Neural progenitor cell (in vitro differentiated cells): ENCODE results near the gene VWA2. TPM values are rescaled to one million over a fixed set of nuclear protein-coding genes. Genes with fewer than 3 reads are reported as not detected.

Experiments used
- DNase-seq: peaks from one replicate; pipeline ENCODE4 v3.0.0-alpha.2; 2016; ENCODE audit warnings: low spot score
- H2AFZ ChIP-seq: fragments of 200-600 bp; sonication (generic); replicated peaks from 2 replicates; pipeline ENCODE4 v1.6.1; 2016; ENCODE audit warnings: antibody characterized with exemption
- H3F3A ChIP-seq: fragments of 200-600 bp; sonication (generic); 2 replicates; pipeline ENCODE4 v1.6.1; 2016; ENCODE audit warnings: antibody characterized with exemption, low read depth
- H3K27ac ChIP-seq: fragments of 200-600 bp; sonication (generic); 2 replicates; pipeline ENCODE4 v1.5.1; 2016; ENCODE audit warnings: mild to moderate bottlenecking
- H3K27me3 ChIP-seq: fragments of 200-600 bp; sonication (generic); 2 replicates; pipeline ENCODE4 v1.6.1; 2016; ENCODE audit warnings: mild to moderate bottlenecking, moderate library complexity
- H3K36me3 ChIP-seq: fragments of 200-600 bp; sonication (generic); 2 replicates; pipeline ENCODE4 v1.5.1; 2016
- H3K4me1 ChIP-seq: fragments of 200-600 bp; sonication (generic); 2 replicates; pipeline ENCODE4 v1.6.1; 2016; ENCODE audit warnings: mixed run types
- H3K4me2 ChIP-seq: fragments of 200-600 bp; sonication (generic); 2 replicates; pipeline ENCODE4 v1.6.1; 2016
- H3K4me3 ChIP-seq: fragments of 200-600 bp; sonication (generic); 2 replicates; pipeline ENCODE4 v1.5.1; 2016
- H3K79me2 ChIP-seq: fragments of 200-600 bp; sonication (generic); 2 replicates; pipeline ENCODE4 v1.6.1; 2016; ENCODE audit warnings: low read depth
- H3K9ac ChIP-seq: fragments of 200-600 bp; sonication (generic); 2 replicates; pipeline ENCODE4 v1.6.1; 2016
- H3K9me3 ChIP-seq: fragments of 200-600 bp; sonication (generic); 2 replicates; pipeline ENCODE4 v1.5.1; 2016; ENCODE audit warnings: low read depth
- H4K20me1 ChIP-seq: fragments of 200-600 bp; sonication (generic); 2 replicates; pipeline ENCODE4 v1.6.1; 2016; ENCODE audit warnings: low read depth
- H3K27ac Mint-ChIP-seq: 3 replicates; pipeline ENCODE4 v1.8.0; 2021; ENCODE audit warnings: mixed read lengths
- H3K27me3 Mint-ChIP-seq: 2 replicates; pipeline ENCODE4 v1.8.0; 2022; ENCODE audit warnings: low read depth, mild to moderate bottlenecking, inconsistent platforms, moderate library complexity, mixed read lengths; ENCODE audit not compliant: insufficient read depth
- H3K36me3 Mint-ChIP-seq: 3 replicates; pipeline ENCODE4 v1.8.0; 2021; ENCODE audit warnings: mixed read lengths
- H3K4me1 Mint-ChIP-seq: 3 replicates; pipeline ENCODE4 v1.8.0; 2021; ENCODE audit warnings: mixed read lengths
- H3K4me3 Mint-ChIP-seq: 3 replicates; pipeline ENCODE4 v1.8.0; 2021; ENCODE audit warnings: mild to moderate bottlenecking, moderate library complexity, mixed read lengths
- H3K9me3 Mint-ChIP-seq: 3 replicates; pipeline ENCODE4 v1.8.0; 2020; ENCODE audit warnings: mixed read lengths
- CTCF ChIP-seq: fragments of 200-600 bp; sonication (generic); IDR thresholded peaks from 2 replicates; pipeline ENCODE4 v1.5.1; 2017; ENCODE audit warnings: antibody characterized with exemption, mild to moderate bottlenecking
- EZH2 ChIP-seq: fragments of 200-600 bp; sonication (generic); IDR thresholded peaks from 2 replicates; pipeline ENCODE4 v1.6.1; 2017; ENCODE audit warnings: antibody characterized with exemption, mild to moderate bottlenecking, moderate library complexity
- EZH2phosphoT487 ChIP-seq: fragments of 200-600 bp; sonication (generic); IDR thresholded peaks from 2 replicates; pipeline ENCODE4 v1.6.1; 2017; ENCODE audit warnings: antibody characterized with exemption
- total RNA-seq: library from RNA; depleted of rRNA; stranded (reverse); fragments of >200 nt; gene quantifications from 2 replicates; pipeline ENCODE4 v1.2.3, GENCODE V29; 2015; ENCODE audit warnings: low replicate concordance

The VWA2 gene
- total RNA-seq, 1 donor from 2014 or later = not detected

GRCh38 chr10:114221235-114221634, 17.8 kb upstream of the VWA2 start:
- Mint-ChIP-seq H3K4me3 (no peak overlapping the region), H3K9me3 (no peaks in the 10 kb centered on the region), H3K27me3 (no peaks in the 10 kb centered on the region), H3K4me1 (no peaks in the 10 kb centered on the region), H3K27ac (no peak overlapping the region), H3K36me3 (no peaks in the 10 kb centered on the region)
- Histone ChIP-seq H3K9ac (no peak overlapping the region), H3K9me3 (no peaks in the 10 kb centered on the region), H3K27me3 (peaks cover 6% of the 10 kb centered on the region), H2AFZ (no peak overlapping the region), H3K27ac (no peak overlapping the region), H3K79me2 (no peaks in the 10 kb centered on the region), H3K4me1 (no peaks in the 10 kb centered on the region), H3K4me3 (no peak overlapping the region), H3F3A (no peaks in the 10 kb centered on the region), H3K36me3 (no peaks in the 10 kb centered on the region), H3K4me2 (no peak overlapping the region), H4K20me1 (no peaks in the 10 kb centered on the region)
- no peak for DNase-seq
- no peak for TF ChIP-seq EZH2phosphoT487
- no peak for TF ChIP-seq EZH2
- TF ChIP-seq CTCF = no peak

- Mint-ChIP-seq H3K4me1 (no peaks in the 10 kb centered on the region), H3K9me3 (no peaks in the 10 kb centered on the region), H3K27ac (no peak overlapping the region), H3K36me3 (no peaks in the 10 kb centered on the region), H3K27me3 (no peaks in the 10 kb centered on the region), H3K4me3 (no peak overlapping the region)
- H3K4me1 ChIP-seq = no peaks in the 10 kb centered on the region
- no peak for DNase-seq
- no peaks in the 10 kb centered on the region for H3K79me2 ChIP-seq
- no peak overlapping the region for H3K4me2 ChIP-seq
- no peak overlapping the region for H2AFZ ChIP-seq
- H4K20me1 ChIP-seq = no peaks in the 10 kb centered on the region
- H3K27me3 ChIP-seq = peaks cover 6% of the 10 kb centered on the region
- no peaks in the 10 kb centered on the region for H3F3A ChIP-seq
- no peak overlapping the region for H3K4me3 ChIP-seq
- H3K9me3 ChIP-seq = no peaks in the 10 kb centered on the region
- H3K36me3 ChIP-seq = no peaks in the 10 kb centered on the region
- TF ChIP-seq EZH2phosphoT487 (no peak), EZH2 (no peak), CTCF (no peak)
- no peak overlapping the region for H3K27ac ChIP-seq
- H3K9ac ChIP-seq = no peak overlapping the region
Measured at GRCh38 chr10:114223066-114223465, 16.0 kb upstream of the VWA2 start.

- Mint-ChIP-seq H3K9me3 (no peaks in the 10 kb centered on the region), H3K36me3 (no peaks in the 10 kb centered on the region), H3K4me1 (peaks cover 6% of the 10 kb centered on the region), H3K4me3 (no peak overlapping the region), H3K27ac (no peak overlapping the region), H3K27me3 (no peaks in the 10 kb centered on the region)
- DNase-seq = no peak
- Histone ChIP-seq H3K9ac (no peak overlapping the region), H3K4me1 (no peaks in the 10 kb centered on the region), H4K20me1 (no peaks in the 10 kb centered on the region), H3K4me3 (no peak overlapping the region), H3K4me2 (no peak overlapping the region), H3F3A (no peaks in the 10 kb centered on the region), H2AFZ (no peak overlapping the region), H3K79me2 (no peaks in the 10 kb centered on the region), H3K36me3 (no peaks in the 10 kb centered on the region), H3K27me3 (no peaks in the 10 kb centered on the region), H3K9me3 (no peaks in the 10 kb centered on the region), H3K27ac (no peak overlapping the region)
- TF ChIP-seq EZH2 = no peak
- TF ChIP-seq CTCF = no peak
- TF ChIP-seq EZH2phosphoT487 = no peak
Measured at GRCh38 chr10:114228156-114228555, 10.9 kb upstream of the VWA2 start.
